ENCODE data around the gene FUBP1.

GRCh38 chr1:77977989-77978292, 931 bp downstream of the FUBP1 start:
- TF ChIP-seq POLR2A (IDR thresholded peaks at IDR 0.05) = no peak
- no peak for TF ChIP-seq CTCF (IDR thresholded peaks at IDR 0.05)
- no peak for TF ChIP-seq POLR2AphosphoS5 (IDR thresholded peaks at IDR 0.05)
- no peak for TF ChIP-seq EP300 (IDR thresholded peaks at IDR 0.05; ENCODE audit: low read depth)

Measured in transverse colon (tissue), 4 donors.